ENCODE results near the gene ABI2.
"Not testable (repeated sequence)": the region's sequence is repeated elsewhere in the genome, so short reads cannot be mapped to it uniquely, and the experiment has no call there.

The ABI2 gene

DNA sequence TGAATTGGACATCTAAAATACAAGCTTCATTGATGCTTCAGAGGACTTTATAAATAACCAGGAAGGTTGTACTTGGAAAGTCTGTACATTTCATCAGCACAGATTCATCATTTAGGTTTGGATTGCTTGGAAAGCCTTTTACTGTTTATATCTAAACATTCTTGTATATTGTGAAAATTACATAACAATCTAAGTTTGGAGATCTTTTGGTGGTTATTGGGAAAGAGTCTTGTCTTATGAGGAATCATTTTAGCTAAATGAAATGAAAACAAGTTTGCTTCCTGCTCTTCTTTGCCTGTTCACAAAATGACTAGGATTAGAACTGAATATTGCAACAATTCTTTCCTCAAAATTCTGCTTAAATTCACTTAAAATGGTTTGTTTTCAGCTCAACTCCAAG is 79.3 kb downstream of the ABI2 start:
- in situ Hi-C loops (cut with MboI; ENCODE audit: low pct_unique_long_range_greater_than_20kb, low sequenced_read_pairs), result no loop called here
- DNase-seq, result no peak

DNA sequence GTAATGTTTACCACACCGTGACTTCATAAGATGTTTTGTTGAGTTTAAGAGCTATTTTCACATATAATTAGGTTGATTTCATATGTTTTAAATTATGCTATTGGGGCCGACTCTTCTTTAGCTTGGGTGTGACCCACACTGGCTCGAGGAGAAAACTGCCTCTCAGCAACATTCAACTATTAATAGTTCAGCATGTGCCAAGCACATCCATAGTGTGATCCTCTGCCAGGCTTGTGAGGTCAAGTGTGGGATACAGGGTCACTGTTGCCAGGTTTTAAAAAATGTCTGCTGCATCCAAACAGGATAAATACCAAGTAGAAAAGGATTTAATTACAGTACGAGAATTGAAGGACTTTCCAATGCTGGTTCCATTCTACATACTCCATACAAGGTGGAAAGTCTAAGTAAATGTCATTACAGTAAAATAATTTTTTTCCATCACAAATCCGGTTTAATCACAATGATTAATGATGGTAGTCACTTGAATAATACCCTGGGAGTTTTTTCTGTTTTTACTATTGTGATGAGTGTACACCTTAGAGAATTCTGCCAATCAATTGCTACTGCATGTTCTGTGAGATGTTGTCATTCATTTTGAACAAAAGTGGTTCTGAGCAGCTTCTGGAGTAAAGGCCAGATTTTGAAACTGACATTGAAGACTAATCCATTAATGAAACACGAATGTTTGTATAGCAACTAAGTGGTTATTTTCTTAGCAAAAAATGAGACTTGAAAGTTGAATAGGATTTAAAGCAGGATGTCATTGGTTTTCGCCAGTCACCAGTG is 84.5 kb downstream of the ABI2 start:
- in situ Hi-C loops (cut with MboI; ENCODE audit: low pct_unique_long_range_greater_than_20kb, low sequenced_read_pairs), result no loop called here

DNA sequence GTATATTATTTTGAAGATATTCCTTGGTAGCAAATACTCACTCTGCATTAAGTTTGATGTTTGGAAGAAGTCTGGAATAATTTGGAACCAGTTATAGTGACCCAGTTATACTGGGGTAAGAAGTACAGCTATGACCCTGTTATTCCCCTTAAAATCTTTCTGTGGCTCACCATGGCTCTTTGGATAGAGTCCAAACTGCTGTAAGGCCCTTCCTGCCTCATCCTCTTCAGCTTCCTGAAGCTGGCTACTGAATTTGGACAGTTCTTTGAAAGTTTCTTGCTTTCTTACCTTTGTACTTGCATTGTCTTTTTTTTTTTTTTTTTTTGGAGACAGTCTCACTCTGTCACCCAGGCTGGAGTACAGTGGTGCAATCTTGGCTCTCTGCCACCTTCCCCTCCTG is 85.6 kb downstream of the ABI2 start:
- no peak for DNase-seq
- in situ Hi-C loops (cut with MboI; ENCODE audit: low pct_unique_long_range_greater_than_20kb, low sequenced_read_pairs), result no loop called here

More for the DNA sequence above, 84.5 kb downstream of the ABI2 start:
- no peak for DNase-seq

DNA sequence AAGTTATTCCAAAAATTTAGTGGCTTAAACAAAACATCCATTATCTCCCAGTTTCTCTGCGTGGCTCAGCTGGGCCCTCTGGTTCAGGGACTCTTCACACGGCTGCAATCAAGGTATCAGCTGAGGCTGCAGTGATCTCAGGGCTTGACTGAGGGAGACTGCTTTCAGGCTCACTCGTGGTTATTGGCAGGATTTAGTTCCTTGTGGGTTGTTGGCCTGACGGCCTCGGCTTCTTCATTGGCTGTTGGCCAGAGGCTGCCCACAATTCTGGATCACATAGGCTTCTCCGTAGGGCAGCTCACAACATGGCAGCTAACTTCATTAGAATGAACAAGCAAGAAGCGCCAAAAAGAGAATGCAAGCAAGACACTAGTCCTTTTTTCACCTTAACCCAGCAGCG is 90.1 kb downstream of the ABI2 start:
- no peak for DNase-seq
- in situ Hi-C loops (cut with MboI; ENCODE audit: low pct_unique_long_range_greater_than_20kb, low sequenced_read_pairs), result no loop called here

DNA sequence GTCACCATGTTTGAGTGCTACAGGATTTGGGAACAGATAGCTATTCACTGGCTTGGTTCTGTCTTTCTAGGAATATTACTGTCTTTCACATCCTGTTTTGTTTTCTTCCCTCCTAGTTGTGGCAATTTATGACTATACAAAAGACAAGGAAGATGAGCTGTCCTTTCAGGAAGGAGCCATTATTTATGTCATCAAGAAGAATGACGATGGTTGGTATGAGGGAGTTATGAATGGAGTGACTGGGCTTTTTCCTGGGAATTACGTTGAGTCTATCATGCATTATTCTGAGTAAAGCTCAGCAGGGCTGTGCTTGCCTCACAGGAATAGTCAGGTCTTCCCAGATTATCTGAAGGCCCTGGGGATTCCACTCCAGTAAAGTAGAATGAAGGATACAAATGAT is 98.9 kb downstream of the ABI2 start:
- DNase-seq, result no peak
- in situ Hi-C loops (cut with MboI; ENCODE audit: low pct_unique_long_range_greater_than_20kb, low sequenced_read_pairs), result loop anchor here (25.0 kb wide), 1 partner anchor 840 kb away; no protein-coding TSS in a partner anchor

DNA sequence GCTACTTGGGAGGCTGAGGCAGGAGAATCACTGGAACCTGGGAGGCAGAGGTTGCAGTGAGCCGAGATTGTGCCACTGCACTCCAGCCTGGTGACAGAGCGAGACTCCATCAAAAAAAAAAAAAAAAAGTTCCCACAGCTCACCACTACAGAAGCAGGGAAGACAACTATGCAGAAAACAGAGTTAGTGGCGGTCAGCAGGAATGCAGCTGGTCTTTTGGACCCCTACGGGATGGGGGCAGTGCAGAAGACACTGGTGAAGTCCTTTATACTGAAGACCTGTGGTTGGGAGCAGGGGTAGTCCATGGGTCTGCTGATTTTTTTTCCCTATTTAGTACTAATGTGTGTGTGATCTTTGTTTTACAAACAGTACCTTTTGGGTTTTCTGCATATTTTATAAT is 101.4 kb downstream of the ABI2 start:
- in situ Hi-C loops (cut with MboI; ENCODE audit: low pct_unique_long_range_greater_than_20kb, low sequenced_read_pairs), result loop anchor here (25.0 kb wide), 1 partner anchor 842 kb away; no protein-coding TSS in a partner anchor
- DNase-seq, result not testable (repeated sequence)

DNA sequence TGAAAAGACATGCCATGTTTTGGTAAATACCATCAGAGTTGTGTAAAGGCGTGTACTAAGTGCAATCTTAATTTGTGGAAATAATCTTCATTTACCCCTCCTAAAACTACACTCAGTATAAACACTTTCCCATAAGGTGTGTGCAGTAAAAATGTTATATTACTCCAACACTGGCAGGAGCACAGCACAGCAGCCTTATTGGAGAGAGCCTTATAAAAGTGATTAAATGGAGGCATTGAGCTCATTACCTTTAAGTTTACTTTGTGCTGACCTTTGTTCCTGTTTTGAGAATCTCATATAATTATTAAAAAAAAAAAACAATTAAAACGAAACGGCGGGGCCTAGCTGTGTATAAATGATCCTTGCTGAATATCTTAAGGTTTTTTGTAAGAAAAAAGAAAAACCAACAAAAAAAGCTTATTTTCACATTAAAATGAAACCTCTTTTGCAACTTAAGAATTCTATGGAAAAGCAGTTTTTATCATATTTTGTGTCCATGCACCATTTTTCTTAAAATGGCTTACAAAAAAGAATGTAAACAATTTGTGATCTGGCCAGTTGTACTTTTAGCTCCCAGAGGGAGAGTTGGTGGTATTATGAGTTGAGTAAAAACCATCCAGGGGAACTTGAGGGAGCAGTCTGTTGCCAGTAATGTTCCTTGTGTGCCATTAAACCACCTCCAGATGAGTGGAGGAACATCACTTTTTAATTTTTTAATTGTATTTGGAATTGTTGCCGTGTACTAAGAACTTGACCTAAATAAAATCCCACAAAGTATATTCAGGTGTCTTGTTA is 103.4 kb downstream of the ABI2 start:
- DNase-seq, result no peak
- in situ Hi-C loops (cut with MboI; ENCODE audit: low pct_unique_long_range_greater_than_20kb, low sequenced_read_pairs), result loop anchor here (25.0 kb wide), 1 partner anchor 844 kb away; no protein-coding TSS in a partner anchor

DNA sequence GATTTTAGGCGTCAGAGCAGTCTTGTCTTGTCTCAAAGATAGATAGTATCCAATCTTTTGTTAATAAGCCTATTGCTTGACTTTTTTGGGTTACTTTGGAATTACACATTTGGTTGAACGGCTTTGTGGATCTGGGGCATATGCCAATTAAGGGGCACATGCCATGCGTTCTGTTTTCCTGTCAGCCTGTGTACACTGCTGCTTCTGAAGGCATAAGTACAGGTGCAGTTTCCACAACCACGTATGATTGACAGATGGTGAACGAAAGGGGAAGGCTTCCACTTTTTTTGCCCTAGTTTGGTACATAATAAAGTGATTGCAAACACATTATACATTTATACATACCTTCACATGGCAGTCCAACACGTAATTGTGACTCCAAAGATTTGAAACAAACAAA is 104.6 kb downstream of the ABI2 start:
- in situ Hi-C loops (cut with MboI; ENCODE audit: low pct_unique_long_range_greater_than_20kb, low sequenced_read_pairs), result loop anchor here (25.0 kb wide), 1 partner anchor 846 kb away; no protein-coding TSS in a partner anchor
- no peak for DNase-seq

DNA sequence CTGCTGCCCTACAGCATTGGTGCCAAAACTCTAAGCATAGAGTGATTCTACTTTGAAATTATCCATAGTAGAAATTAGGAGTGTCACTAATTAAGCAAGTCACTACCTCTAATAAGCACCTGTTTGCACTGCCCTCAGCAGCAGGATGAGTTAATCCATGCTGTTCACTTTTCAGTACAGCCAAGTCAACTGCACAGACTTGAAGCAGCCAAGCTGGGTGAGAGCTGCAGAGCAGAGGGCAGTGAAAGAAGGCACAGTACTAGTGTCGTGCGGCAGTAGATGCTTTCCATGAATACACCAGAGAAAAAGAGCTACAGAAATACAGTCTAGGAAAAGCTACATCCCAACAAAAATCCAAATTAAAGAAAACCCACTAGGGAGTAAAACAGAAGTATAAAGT is 108.3 kb downstream of the ABI2 start:
- DNase-seq, result no peak
- in situ Hi-C loops (cut with MboI; ENCODE audit: low pct_unique_long_range_greater_than_20kb, low sequenced_read_pairs), result loop anchor here (25.0 kb wide), 1 partner anchor 849 kb away; no protein-coding TSS in a partner anchor

DNA sequence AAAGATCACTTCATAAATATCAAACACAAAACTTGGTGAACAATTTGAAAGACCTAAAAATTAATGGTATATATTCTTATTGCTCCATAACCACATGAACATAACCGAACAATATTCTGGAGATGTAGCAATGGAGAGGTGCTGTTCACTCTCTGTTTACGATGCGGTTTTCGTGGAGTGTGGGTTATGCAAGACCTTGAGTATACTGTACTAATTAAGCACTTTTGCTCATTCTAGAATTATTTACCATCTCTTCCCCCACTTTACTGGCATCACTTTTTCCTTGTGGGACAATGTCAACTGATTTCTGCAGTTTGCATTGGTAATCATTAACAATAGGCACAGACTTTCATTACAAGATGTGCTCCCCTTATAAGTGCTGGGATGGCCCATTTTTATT is 109.3 kb downstream of the ABI2 start:
- in situ Hi-C loops (cut with MboI; ENCODE audit: low pct_unique_long_range_greater_than_20kb, low sequenced_read_pairs), result loop anchor here (25.0 kb wide), 1 partner anchor 850 kb away; no protein-coding TSS in a partner anchor
- DNase-seq, result no peak

DNA sequence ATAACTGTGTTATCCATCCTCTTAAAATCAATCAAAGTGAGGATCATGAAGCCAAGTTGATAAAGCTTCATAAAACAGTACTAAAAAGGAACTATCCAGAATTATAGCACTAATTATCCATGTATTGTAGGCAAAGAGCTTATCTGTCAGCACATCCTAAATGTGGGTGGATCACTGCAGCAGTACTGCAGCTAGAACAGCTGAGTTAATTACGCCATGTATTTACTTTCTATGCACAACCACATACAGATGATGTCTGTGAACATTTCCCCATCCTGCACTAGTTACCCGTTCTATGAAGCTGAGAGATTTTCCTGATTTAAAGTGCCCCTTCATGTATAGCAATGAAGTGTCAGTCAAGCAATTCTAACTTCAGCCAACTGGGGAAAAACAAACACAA is 110.3 kb downstream of the ABI2 start:
- in situ Hi-C loops (cut with MboI; ENCODE audit: low pct_unique_long_range_greater_than_20kb, low sequenced_read_pairs), result loop anchor here (25.0 kb wide), 1 partner anchor 851 kb away; no protein-coding TSS in a partner anchor
- DNase-seq, result no peak

DNA sequence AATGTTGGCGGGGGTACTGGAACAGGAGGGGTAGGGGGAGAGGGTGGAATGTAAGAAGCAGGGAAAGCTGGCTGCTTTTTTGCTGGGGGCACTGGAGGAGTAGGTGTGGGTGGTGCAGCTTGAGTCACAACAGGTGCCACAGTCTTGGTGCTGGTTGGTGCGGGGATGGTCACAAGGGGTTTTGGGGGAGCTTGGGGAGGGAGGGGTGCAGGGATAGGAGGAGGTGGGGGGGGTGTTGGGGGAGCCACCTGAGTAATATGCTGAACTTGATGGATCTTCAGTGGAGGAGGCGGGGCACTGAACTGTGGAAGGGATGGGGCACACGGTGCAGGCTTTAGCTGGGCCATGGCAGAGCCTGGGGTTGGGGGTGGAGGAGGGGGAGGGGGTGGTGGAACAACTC is 112.5 kb downstream of the ABI2 start:
- in situ Hi-C loops (cut with MboI; ENCODE audit: low pct_unique_long_range_greater_than_20kb, low sequenced_read_pairs), result loop anchor here (25.0 kb wide), 1 partner anchor 853 kb away; no protein-coding TSS in a partner anchor

DNA sequence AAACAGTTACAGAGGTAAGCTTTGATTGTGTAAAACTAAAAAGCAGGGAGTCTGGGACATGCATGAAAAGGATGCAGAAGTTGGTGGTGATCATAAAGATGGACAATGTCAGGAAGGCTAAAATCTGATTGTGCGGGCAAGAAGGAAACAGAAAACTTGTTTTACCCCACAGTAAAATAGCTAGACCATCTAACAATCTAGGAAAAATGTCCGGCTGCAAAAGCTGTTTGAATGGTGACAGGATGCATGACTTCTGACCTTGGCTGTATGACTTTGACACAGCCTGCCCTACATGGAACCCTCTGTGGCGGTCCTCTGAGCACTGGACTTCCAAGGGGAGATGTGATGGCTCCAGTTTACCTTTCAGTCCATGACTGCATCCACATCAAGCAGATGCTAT is 113.3 kb downstream of the ABI2 start:
- no peak for DNase-seq

More for the DNA sequence above, 112.5 kb downstream of the ABI2 start:
- no peak for DNase-seq

DNA sequence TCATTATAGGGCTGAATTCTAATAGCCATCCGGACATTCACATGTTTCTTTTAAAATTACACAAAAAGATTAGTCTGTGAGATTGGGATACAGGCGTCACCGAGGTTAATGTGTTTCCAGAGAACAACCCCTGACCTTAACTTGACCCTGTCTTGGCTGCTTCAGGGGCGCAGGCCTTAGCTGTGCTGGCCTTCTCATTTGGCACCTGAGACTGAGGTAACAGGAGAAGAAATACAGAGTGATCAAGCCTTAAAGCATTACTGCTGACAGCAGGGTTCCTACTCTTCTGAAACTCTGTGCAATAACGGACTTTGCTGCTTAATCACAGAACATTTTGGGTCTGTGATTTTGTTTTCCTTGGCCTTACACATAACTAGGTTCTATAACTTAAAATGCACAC is 114.3 kb downstream of the ABI2 start:
- in situ Hi-C loops (cut with MboI; ENCODE audit: low pct_unique_long_range_greater_than_20kb, low sequenced_read_pairs), result loop anchor here (25.0 kb wide), 1 partner anchor 855 kb away; no protein-coding TSS in a partner anchor
- no peak for DNase-seq

More for the DNA sequence above, 113.3 kb downstream of the ABI2 start:
- in situ Hi-C loops (cut with MboI; ENCODE audit: low pct_unique_long_range_greater_than_20kb, low sequenced_read_pairs), result loop anchor here (25.0 kb wide), 1 partner anchor 854 kb away; no protein-coding TSS in a partner anchor

DNA sequence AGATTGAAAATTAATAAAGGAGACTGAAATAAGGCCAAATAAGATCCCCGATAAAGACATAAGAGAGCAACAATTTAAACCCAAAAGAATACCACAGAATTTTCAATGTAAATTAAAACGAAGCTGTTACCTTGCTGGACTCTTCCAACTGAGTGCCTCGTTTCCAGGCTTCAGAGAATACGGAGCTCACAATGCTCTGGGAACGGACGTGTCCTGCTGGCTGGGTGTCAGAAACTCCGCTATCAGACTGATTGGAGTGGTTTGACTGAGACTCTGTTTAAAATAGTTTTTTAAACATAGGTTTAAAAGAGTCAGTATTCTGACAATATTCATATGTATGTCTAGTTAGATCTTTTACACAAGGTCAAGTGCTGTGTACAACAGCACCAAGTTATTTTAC is 116.5 kb downstream of the ABI2 start:
- in situ Hi-C loops (cut with MboI; ENCODE audit: low pct_unique_long_range_greater_than_20kb, low sequenced_read_pairs), result loop anchor here (25.0 kb wide), 1 partner anchor 857 kb away; no protein-coding TSS in a partner anchor
- DNase-seq, result no peak

DNA sequence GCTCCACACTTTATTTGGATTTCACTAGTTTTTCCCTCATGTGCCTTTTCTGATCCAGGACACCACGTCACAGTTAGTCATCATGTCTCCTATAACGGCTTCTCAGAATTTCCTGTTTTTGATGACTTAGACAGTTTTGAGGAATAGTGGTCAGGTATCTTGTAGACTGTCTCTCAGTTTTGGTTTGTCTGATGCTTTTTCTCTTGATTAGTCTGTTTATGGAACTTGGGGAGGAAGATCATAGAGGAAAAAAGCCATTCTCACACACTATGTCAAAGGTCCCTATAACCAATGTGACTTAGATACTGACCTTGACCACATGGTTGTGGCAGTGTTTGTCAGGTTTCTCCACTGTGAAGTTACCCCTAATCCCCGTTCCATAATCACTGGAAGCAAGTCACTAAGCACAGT is 117.9 kb downstream of the ABI2 start:
- peak; percentile 21 for DNase-seq

DNA sequence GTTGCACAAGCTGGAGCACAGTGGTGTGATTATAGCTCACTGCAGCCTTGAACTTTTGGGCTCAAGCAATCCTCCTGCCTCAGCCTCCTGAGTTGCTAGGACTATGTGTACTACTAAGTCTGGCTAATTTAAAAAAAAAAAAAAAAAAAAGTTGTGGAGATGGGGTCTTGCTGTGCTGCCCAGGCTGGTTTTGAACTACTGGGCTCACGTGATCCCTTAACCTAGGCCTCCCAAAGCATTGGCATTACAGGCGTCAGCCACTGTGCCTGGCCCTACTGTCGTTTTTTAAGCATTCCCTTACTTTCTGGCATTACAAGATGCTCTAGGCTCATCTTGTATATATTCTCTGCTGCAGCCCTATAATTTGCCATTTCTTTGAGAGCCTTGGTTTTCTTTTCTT is 118.6 kb downstream of the ABI2 start:
- in situ Hi-C loops (cut with MboI; ENCODE audit: low pct_unique_long_range_greater_than_20kb, low sequenced_read_pairs), result loop anchor here (25.0 kb wide), 1 partner anchor 859 kb away; no protein-coding TSS in a partner anchor
- no peak for DNase-seq

More for the DNA sequence above, 117.9 kb downstream of the ABI2 start:
- in situ Hi-C loops (cut with MboI; ENCODE audit: low pct_unique_long_range_greater_than_20kb, low sequenced_read_pairs), result loop anchor here (25.0 kb wide), 1 partner anchor 859 kb away; no protein-coding TSS in a partner anchor

DNA sequence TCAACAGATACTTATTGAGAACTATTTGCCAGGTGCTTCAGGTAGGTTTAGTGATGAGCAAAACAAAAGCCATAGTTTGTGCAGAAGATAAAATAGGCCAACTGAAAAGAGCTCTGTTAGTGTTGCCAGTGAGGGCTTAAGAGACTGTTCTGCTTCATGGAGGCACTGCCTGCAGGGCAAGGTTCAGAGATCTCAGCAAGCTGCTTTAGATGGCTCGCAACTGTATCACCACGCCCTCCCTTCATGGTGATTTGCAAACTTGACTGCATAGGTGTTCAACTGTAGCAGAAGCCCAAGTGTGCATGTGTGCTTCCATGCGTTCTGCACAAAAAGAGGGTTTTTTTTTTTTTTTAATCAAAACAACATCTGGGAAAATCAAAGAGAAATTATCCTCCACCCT is 122.4 kb downstream of the ABI2 start:
- DNase-seq, result no peak
- in situ Hi-C loops (cut with MboI; ENCODE audit: low pct_unique_long_range_greater_than_20kb, low sequenced_read_pairs), result no loop called here

DNA sequence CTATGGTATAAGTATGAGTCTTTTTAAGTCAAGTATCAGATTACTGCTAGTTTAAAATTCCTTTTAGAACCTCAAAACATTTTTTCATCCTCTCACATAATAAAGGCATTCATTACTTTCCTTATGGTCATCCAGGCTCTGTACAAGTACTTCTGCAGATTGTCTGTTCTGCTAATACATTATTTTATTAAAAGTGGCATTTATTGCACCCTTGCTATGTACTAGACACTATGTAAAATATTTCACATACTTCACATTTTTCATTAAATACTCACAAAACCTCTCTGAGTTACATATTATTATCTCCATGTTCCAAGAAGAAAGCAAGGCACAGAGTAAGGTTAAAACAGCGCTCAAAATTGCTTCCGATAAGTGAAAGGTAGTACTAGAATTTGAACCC is 122.8 kb downstream of the ABI2 start:
- no peak for DNase-seq
- in situ Hi-C loops (cut with MboI; ENCODE audit: low pct_unique_long_range_greater_than_20kb, low sequenced_read_pairs), result no loop called here

All from KBM-7 (cell line).